ENCODE results near the gene SLC17A5.
"Not testable (repeated sequence)": the region's sequence is repeated elsewhere in the genome, so short reads cannot be mapped to it uniquely, and the experiment has no call there.

SLC17A5 gene

GRCh38 chr6:73653571-73654424, at the start of gene SLC17A5:
SLC17A5 (minus strand) TSS chr6:73653992; CDS start chr6:73653886, 106 bp downstream.
- peak; percentile 79 for DNase-seq (ENCODE audit: low read depth, low spot score)

- DNase-seq (ENCODE audit: low read depth, low spot score): no peak
These were observed 49.7 kb upstream of the SLC17A5 start for GRCh38 chr6:73703466-73703865.

GRCh38 chr6:73702444-73702843, 48.7 kb upstream of the SLC17A5 start:
- no peak for DNase-seq (ENCODE audit: low read depth, low spot score)

GRCh38 chr6:73699676-73700459, 46.1 kb upstream of the SLC17A5 start:
- no peak for DNase-seq (ENCODE audit: low read depth, low spot score)

- DNase-seq (ENCODE audit: low read depth, low spot score): no peak
These were observed 43.3 kb upstream of the SLC17A5 start for GRCh38 chr6:73696966-73697655.

- peak; percentile 48 for DNase-seq (ENCODE audit: low read depth, low spot score)
These were observed 42.0 kb upstream of the SLC17A5 start, which contains the start of gene CD109 for GRCh38 chr6:73695619-73696421. CD109 (plus strand) TSS chr6:73696203; CDS start chr6:73696216, 13 bp downstream.

- DNase-seq (ENCODE audit: low read depth, low spot score): no peak
These were observed 41.1 kb upstream of the SLC17A5 start for GRCh38 chr6:73694711-73695411.

- no peak for DNase-seq (ENCODE audit: low read depth, low spot score)
These were observed 37.7 kb upstream of the SLC17A5 start for GRCh38 chr6:73691512-73691911.

GRCh38 chr6:73690056-73690455, 36.3 kb upstream of the SLC17A5 start:
- DNase-seq (ENCODE audit: low read depth, low spot score): no peak

GRCh38 chr6:73688351-73688750, 34.6 kb upstream of the SLC17A5 start:
- no peak for DNase-seq (ENCODE audit: low read depth, low spot score)

- not testable (repeated sequence) for DNase-seq (ENCODE audit: low read depth, low spot score)
These were observed 29.8 kb upstream of the SLC17A5 start for GRCh38 chr6:73683574-73683973.

GRCh38 chr6:73680289-73680918, 26.6 kb upstream of the SLC17A5 start:
- no peak for DNase-seq (ENCODE audit: low read depth, low spot score)

- DNase-seq (ENCODE audit: low read depth, low spot score): not testable (repeated sequence)
These were observed 26.1 kb upstream of the SLC17A5 start for GRCh38 chr6:73679846-73680245.

- no peak for DNase-seq (ENCODE audit: low read depth, low spot score)
These were observed 25.2 kb upstream of the SLC17A5 start for GRCh38 chr6:73679009-73679408.

- DNase-seq (ENCODE audit: low read depth, low spot score): peak; percentile 60
These were observed 21.8 kb upstream of the SLC17A5 start for GRCh38 chr6:73675466-73676098.

- DNase-seq (ENCODE audit: low read depth, low spot score): no peak
These were observed 18.3 kb upstream of the SLC17A5 start for GRCh38 chr6:73671911-73672685.

- no peak for DNase-seq (ENCODE audit: low read depth, low spot score)
These were observed 15.2 kb upstream of the SLC17A5 start for GRCh38 chr6:73669005-73669404.

GRCh38 chr6:73667798-73668197, 14.0 kb upstream of the SLC17A5 start:
- no peak for DNase-seq (ENCODE audit: low read depth, low spot score)

GRCh38 chr6:73666393-73666792, 12.6 kb upstream of the SLC17A5 start:
- DNase-seq (ENCODE audit: low read depth, low spot score): no peak

Measured in activated naive CD8-positive, alpha-beta T cell treated with anti-CD3 and anti-CD28 coated beads, Interleukin-2, amount 50 U/mL, for 16 hours (primary cell).